ENCODE results near the gene MORN3. TPM values are rescaled to one million over a fixed set of nuclear protein-coding genes. Genes with fewer than 3 reads are reported as not detected.

The MORN3 gene
- total and polyA plus RNA-seq, 2 of the 8 experiments (the other 6 are each of a cell fraction or from before 2014, with no cell fraction given) = 0.39 to 0.93 TPM

DNA sequence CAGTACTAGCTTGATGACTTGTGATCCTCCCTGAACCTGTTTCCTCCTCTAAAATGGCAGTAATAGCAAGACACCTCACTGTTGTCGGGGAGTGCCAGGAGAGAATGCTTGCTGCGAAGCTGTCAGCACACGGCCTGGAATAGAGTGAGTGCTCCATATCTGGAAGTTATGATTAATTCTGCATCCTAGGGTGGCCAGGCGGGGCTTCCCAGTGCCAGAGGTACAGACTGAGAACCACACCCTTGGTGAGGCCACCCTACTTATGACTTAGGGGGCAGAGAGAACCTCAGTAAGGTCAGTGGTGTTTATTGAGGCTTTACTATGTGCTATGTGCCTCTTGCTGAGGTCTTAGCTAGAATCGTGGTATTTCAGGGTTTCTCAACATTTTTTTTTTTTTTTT lies 20.1 kb downstream of the MORN3 start:
- Histone ChIP-seq H2BK20ac (ENCODE audit: low read length) (no peak overlapping the region), H3K4ac (replicated peaks; ENCODE audit: insufficient read length, low read depth, low read length) (no peak overlapping the region), H4K5ac (ENCODE audit: insufficient read length, low read depth, low read length) (no peak overlapping the region), H3K36me3 (ENCODE audit: control insufficient read depth in 2 of 4, insufficient read depth in 4 of 4, low read length in 3 of 4) (peaks cover 0 to 3% (median 0%) of the 10 kb centered on the region in 4 experiments; a peak in 1 of 8 replicates), H3K4me3 (ENCODE audit: extremely low read depth in 1 of 4, insufficient read depth in 2 of 4, low read depth in 3 of 4, low read length in 4 of 4) (no peak overlapping the region), H4K91ac (replicated peaks; ENCODE audit: insufficient read length, low read length) (no peak overlapping the region), H3K4me2 (ENCODE audit: insufficient read depth in 1 of 2, low read depth in 2 of 2, low read length in 2 of 2) (no peak overlapping the region), H3K9me3 (ENCODE audit: insufficient read depth in 2 of 2, low read depth in 1 of 2, low read length in 1 of 2) (no peaks in the 10 kb centered on the region), H3K4me1 (replicated peaks in 1 of 4; ENCODE audit: control insufficient read depth in 3 of 4, insufficient read depth in 4 of 4, low read length in 3 of 4) (peaks cover 0 to 5% (median 2%) of the 10 kb centered on the region in 4 experiments; a peak in 3 of 7 replicates), H3K79me1 (ENCODE audit: low read depth, low read length) (no peaks in the 10 kb centered on the region), H2BK5ac (ENCODE audit: low read depth, low read length) (no peak overlapping the region), H3K23me2 (ENCODE audit: low read depth, low read length) (no peaks in the 10 kb centered on the region), H3K56ac (replicated peaks; ENCODE audit: insufficient read length, low read depth, low read length) (no peak overlapping the region), H3K79me2 (ENCODE audit: control insufficient read depth in 1 of 2, insufficient read depth in 2 of 2, low read length in 2 of 2) (no peaks in the 10 kb centered on the region), H2BK12ac (ENCODE audit: low read depth, low read length) (no peak overlapping the region), H2AK5ac (ENCODE audit: low read depth, low read length) (no peak overlapping the region), H3K14ac (ENCODE audit: insufficient read length) (no peak overlapping the region), H3K27ac (ENCODE audit: low read depth, low read length) (no peak overlapping the region), H3K27me3 (replicated peaks in 1 of 4; ENCODE audit: control insufficient read depth in 3 of 4, extremely low read depth in 1 of 4, insufficient read depth in 3 of 4, low read length in 3 of 4) (no peaks in the 10 kb centered on the region), H2BK120ac (replicated peaks; ENCODE audit: low read depth, low read length) (no peak overlapping the region), H3K18ac (ENCODE audit: extremely low read depth, low read length) (no peak overlapping the region), H2AFZ (ENCODE audit: low read length) (no peak overlapping the region), H2BK15ac (ENCODE audit: low read length) (no peak overlapping the region), H3K23ac (ENCODE audit: insufficient read length) (no peak overlapping the region), H3K9ac (replicated peaks in 1 of 4; ENCODE audit: extremely low read depth in 1 of 4, low read depth in 3 of 4, low read length in 3 of 4) (no peak overlapping the region), H4K20me1 (replicated peaks in 1 of 2; ENCODE audit: control insufficient read depth in 1 of 2, insufficient read depth in 2 of 2, low read length in 2 of 2) (no peaks in the 10 kb centered on the region), H4K8ac (ENCODE audit: extremely low read depth, insufficient read depth, low read length) (no peak overlapping the region)
- 87% methylated on average over 5 of the region's 5 CpGs; no CpG with 5 or more reads in 1 of the 2 experiments for WGBS, 2 experiments (ENCODE audit: extremely low coverage in 1 of 2, insufficient coverage in 1 of 2, insufficient read length in 1 of 2, insufficient replicate concordance in 2 of 2, low coverage in 1 of 2, low lambda C conversion rate in 2 of 2, missing lambda C conversion rate in 1 of 2)
- CTCF ChIA-PET (ENCODE audit: partially characterized antibody) = interaction anchor here (1.2 to 3.4 kb wide), 5 partner anchors 10 to 97 kb away, joined by 3 to 16 read pairs (median 7); partner anchors contain the start of gene MORN3
- POLR2A ChIA-PET (ENCODE audit: partially characterized antibody) = interaction anchor here (0.7 to 3.1 kb wide), 5 partner anchors 8 to 71 kb away, joined by 4 to 9 read pairs (median 5); partner anchors contain the start of gene ORAI1
- FAIRE-seq (no peak), DNase-seq (ENCODE audit: low read depth in 1 of 2, low spot score in 2 of 2) (no peak)
- TF ChIP-seq POLR2A (IDR thresholded peaks at IDR 0.05; ENCODE audit: control extremely low read depth in 1 of 2, low read depth in 2 of 2, low read length in 2 of 2) (no peak), KDM5A (IDR thresholded peaks at IDR 0.05; ENCODE audit: low read length) (no peak), CTBP2 (IDR thresholded peaks at IDR 0.05; ENCODE audit: borderline replicate concordance, insufficient read depth, insufficient read length, low read length) (no peak), RBBP5 (IDR thresholded peaks at IDR 0.05; ENCODE audit: borderline replicate concordance, low read depth, low read length) (no peak), CBX8 (IDR thresholded peaks at IDR 0.05; ENCODE audit: borderline replicate concordance, low read depth, low read length) (no peak), RFX5 (IDR thresholded peaks at IDR 0.05; ENCODE audit: borderline replicate concordance, low read depth, low read length) (no peak), BRCA1 (IDR thresholded peaks at IDR 0.05; ENCODE audit: low read depth, low read length) (no peak), JUN (IDR thresholded peaks at IDR 0.05; ENCODE audit: low read depth, low read length) (no peak), SP1 (IDR thresholded peaks at IDR 0.05; ENCODE audit: low read depth, low read length) (no peak), HDAC6 (IDR thresholded peaks at IDR 0.05; ENCODE audit: low read depth, low read length) (no peak), POU5F1 (IDR thresholded peaks at IDR 0.05; ENCODE audit: low read depth, low read length) (no peak), KDM4A (IDR thresholded peaks at IDR 0.05; ENCODE audit: low read depth, low read length, severe bottlenecking) (no peak)
- TF ChIP-seq, protein P1, sequence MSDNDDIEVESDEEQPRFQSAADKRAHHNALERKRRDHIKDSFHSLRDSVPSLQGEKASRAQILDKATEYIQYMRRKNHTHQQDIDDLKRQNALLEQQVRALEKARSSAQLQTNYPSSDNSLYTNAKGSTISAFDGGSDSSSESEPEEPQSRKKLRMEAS (IDR thresholded peaks at IDR 0.05) = no peak
- TF ChIP-seq, protein P2, sequence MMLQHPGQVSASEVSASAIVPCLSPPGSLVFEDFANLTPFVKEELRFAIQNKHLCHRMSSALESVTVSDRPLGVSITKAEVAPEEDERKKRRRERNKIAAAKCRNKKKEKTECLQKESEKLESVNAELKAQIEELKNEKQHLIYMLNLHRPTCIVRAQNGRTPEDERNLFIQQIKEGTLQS (IDR thresholded peaks at IDR 0.05; ENCODE audit: insufficient read depth, low read depth, low read length) = no peak

All from H1 (cell line).